Islet of Langerhans (tissue), 1 donor: ENCODE measurements around the gene C22orf23.

ENCODE experiments used
- FAIRE-seq: peaks from one replicate; lab custom pipeline; 2011; peaks lifted over from hg19 to GRCh38; lab: Jason Lieb, UNC

Gene C22orf23

GRCh38 chr22:37953437-37954179 is at the start of gene C22orf23, which contains the start of gene POLR2F:
TSS of gene C22orf23 (minus strand) at chr22:37953601. CDS start at chr22:37953149, 452 bp downstream.
TSS of gene POLR2F (plus strand) at chr22:37953699. CDS start at chr22:37953788, 89 bp downstream.
- FAIRE-seq, result peak; percentile 87

- no peak for FAIRE-seq
These were observed 46.4 kb upstream of the C22orf23 start for GRCh38 chr22:37999640-38000272.

- no peak for FAIRE-seq
These were observed 45.8 kb upstream of the C22orf23 start for GRCh38 chr22:37999236-37999635.

GRCh38 chr22:37998543-37998942 is 45.1 kb upstream of the C22orf23 start:
- FAIRE-seq, result no peak

GRCh38 chr22:37996515-37997246 is 43.3 kb upstream of the C22orf23 start:
- FAIRE-seq, result no peak

GRCh38 chr22:37996079-37996478 is 42.7 kb upstream of the C22orf23 start:
- FAIRE-seq, result no peak

- no peak for FAIRE-seq
These were observed 42.1 kb upstream of the C22orf23 start for GRCh38 chr22:37995460-37995859.

GRCh38 chr22:37994982-37995381 is 41.6 kb upstream of the C22orf23 start:
- no peak for FAIRE-seq

GRCh38 chr22:37994049-37994448 is 40.6 kb upstream of the C22orf23 start:
- no peak for FAIRE-seq

- no peak for FAIRE-seq
These were observed 38.5 kb upstream of the C22orf23 start for GRCh38 chr22:37991731-37992442.

GRCh38 chr22:37990862-37991261 is 37.5 kb upstream of the C22orf23 start:
- no peak for FAIRE-seq

GRCh38 chr22:37990301-37990700 is 36.9 kb upstream of the C22orf23 start:
- FAIRE-seq, result no peak

GRCh38 chr22:37989146-37990045 is 36.0 kb upstream of the C22orf23 start:
- FAIRE-seq, result no peak

- FAIRE-seq, result no peak
These were observed 33.0 kb upstream of the C22orf23 start for GRCh38 chr22:37986371-37986770.

GRCh38 chr22:37985751-37986281 is 32.4 kb upstream of the C22orf23 start:
- FAIRE-seq, result no peak

- FAIRE-seq, result no peak
These were observed 31.7 kb upstream of the C22orf23 start for GRCh38 chr22:37985050-37985585.

GRCh38 chr22:37983860-37984791 is 30.7 kb upstream of the C22orf23 start, which contains the start of gene SOX10:
TSS of gene SOX10 (minus strand) at chr22:37984555. CDS start at chr22:37983784, 771 bp downstream.
- FAIRE-seq, result no peak

GRCh38 chr22:37982938-37983859 is 29.8 kb upstream of the C22orf23 start:
- no peak for FAIRE-seq
